ENCODE data around the gene LRGUK.

- TF ChIP-seq CTCF (conservative IDR thresholded peaks at IDR 0.05; ENCODE audit: low read depth, low read length) (no peak), EZH2phosphoT487 (IDR thresholded peaks at IDR 0.05; ENCODE audit: borderline replicate concordance, low read length) (no peak)
These were observed 152.2 kb downstream of the LRGUK start for GRCh38 chr7:134279336-134279735.
